Natural killer cell (primary cell): ENCODE measurements around the gene ZNF507. TPM values are rescaled to one million over a fixed set of nuclear protein-coding genes. Genes with fewer than 3 reads are reported as not detected.

ENCODE experiments used
- ATAC-seq, 3 donors: fragments of 150-1000 bp in 2 of 3; fragments of 200-7000 bp in 1 of 3; cut with Tn5 transposase; 1 replicate in 1 of 3; 2 replicates in 2 of 3; pipeline ENCODE4 v1.10.0; 2021; ENCODE audit warnings: mild to moderate bottlenecking in 2 of 3, moderate library complexity in 2 of 3
- DNase-seq, 2 donors: peaks; one replicate each; pipeline versions ENCODE4 v3.0.0 to v3.0.0-alpha.2; 2013 to 2021; ENCODE audit warnings: mixed read lengths in 1 of 2
- H3K27ac ChIP-seq: one replicate; pipeline ENCODE4 v1.5.1; 2013; ENCODE audit warnings: mild to moderate bottlenecking, low read length
- H3K27me3 ChIP-seq: one replicate; pipeline ENCODE4 v1.6.1; 2013; ENCODE audit warnings: low read length; ENCODE audit not compliant: control insufficient read depth, insufficient read depth
- H3K36me3 ChIP-seq: one replicate; pipeline ENCODE4 v1.6.1; 2013; ENCODE audit warnings: low read length; ENCODE audit not compliant: control insufficient read depth, insufficient read depth
- H3K4me1 ChIP-seq: one replicate; pipeline ENCODE4 v1.6.1; 2013; ENCODE audit warnings: low read length; ENCODE audit not compliant: control insufficient read depth, insufficient read depth
- H3K4me3 ChIP-seq: one replicate; pipeline ENCODE4 v1.5.1; 2013; ENCODE audit warnings: low read length
- H3K9me3 ChIP-seq: one replicate; pipeline ENCODE4 v1.6.1; 2013; ENCODE audit warnings: low read length; ENCODE audit not compliant: control insufficient read depth, insufficient read depth
- H3K27ac Mint-ChIP-seq, 2 donors: one replicate each; pipeline ENCODE4 v1.8.0; 2022; ENCODE audit warnings: mild to moderate bottlenecking in 2 of 2, mixed read lengths in 2 of 2, moderate library complexity in 1 of 2
- H3K27me3 Mint-ChIP-seq, 2 donors: one replicate each; pipeline ENCODE4 v1.8.0; 2022; ENCODE audit warnings: low read depth in 2 of 2, mixed read lengths in 2 of 2
- H3K36me3 Mint-ChIP-seq: one replicate; pipeline ENCODE4 v1.8.0; 2022; ENCODE audit warnings: mixed read lengths
- H3K4me1 Mint-ChIP-seq, 2 donors: one replicate each; pipeline ENCODE4 v1.8.0; 2022; ENCODE audit warnings: mixed read lengths in 2 of 2
- H3K4me3 Mint-ChIP-seq: one replicate; pipeline ENCODE4 v1.8.0; 2022; ENCODE audit warnings: mild to moderate bottlenecking, moderate library complexity, mixed read lengths
- H3K9me3 Mint-ChIP-seq, 2 donors: one replicate each; pipeline ENCODE4 v1.8.0; 2022; ENCODE audit warnings: mixed read lengths in 2 of 2
- WGBS: methylation state at CpG from one replicate; pipeline ENCODE4 v1.1.7; 2013; ENCODE audit warnings: missing lambda C conversion rate; ENCODE audit not compliant: insufficient coverage; 5-methylcytosine and 5-hydroxymethylcytosine counted together
- intact Hi-C: fragments of 100-400 bp; cut with micrococcal nuclease; formaldehyde crosslinking; loops from one replicate; pipeline ENCODE4 v1.14.2; 2022
- total RNA-seq, 4 donors: library from RNA; stranded (reverse); fragments of 120-200 nt in 1 of 4; gene quantifications; one replicate each; pipeline versions ENCODE4 v1.2.3 to v1.2.4, GENCODE V29; 2013 to 2022
- TF ChIP-seq, protein P1 (sequence below): fragments of 200-600 bp; IDR thresholded peaks from one replicate; pipeline ENCODE4 v1.8.0; 2022; ENCODE audit warnings: antibody characterized with exemption

Gene ZNF507
- total RNA-seq, 3 donors from 2014 or later (not counting 1 experiment from before 2014, with no cell fraction given), result 27.9 to 34.6 (median 29.1) TPM

DNA sequence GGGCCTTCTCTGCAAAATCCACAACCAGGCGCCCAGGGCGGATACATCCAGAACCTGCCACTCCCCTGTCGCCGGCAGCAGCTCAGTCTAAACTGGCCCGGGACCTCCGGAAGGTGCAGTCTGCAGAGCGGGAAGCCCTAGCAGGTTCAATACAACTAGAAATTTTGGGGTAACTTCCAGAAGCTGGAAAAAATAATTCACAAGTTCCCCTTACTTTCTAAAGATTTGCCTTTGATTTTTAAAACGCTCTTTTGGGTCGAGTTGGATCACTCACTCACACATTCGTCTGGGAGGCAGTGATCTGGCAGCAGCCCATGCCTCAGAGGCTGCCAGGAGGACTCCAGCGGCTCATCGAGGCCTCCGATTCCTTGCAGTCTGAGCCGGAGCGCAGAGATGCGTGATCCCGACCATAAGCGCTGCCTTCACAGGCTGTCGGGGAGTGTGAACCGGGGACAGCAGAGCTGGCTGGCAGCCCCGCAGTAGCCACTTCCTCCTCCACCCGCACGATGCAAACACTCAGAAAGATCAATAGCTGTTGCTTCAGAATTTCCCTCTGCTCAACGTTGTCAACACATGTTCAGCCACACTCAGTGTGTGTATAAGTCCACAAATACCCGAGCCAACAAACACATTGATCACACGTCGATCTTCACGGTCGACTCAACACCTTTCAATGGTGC lies 35.6 kb upstream of the ZNF507 start:
- H3K9me3 ChIP-seq, result no peaks in the 10 kb centered on the region
- no peaks in the 10 kb centered on the region for H3K4me1 ChIP-seq
- WGBS, result 79% methylated on average over 29 of the region's 29 CpGs
- H3K27ac ChIP-seq, result no peak overlapping the region
- H3K36me3 ChIP-seq, result no peaks in the 10 kb centered on the region
- H3K27me3 Mint-ChIP-seq, result peaks cover 15% of the 10 kb centered on the region in 2 donors
- H3K27ac Mint-ChIP-seq, result no peak overlapping the region
- no peak overlapping the region for H3K4me3 Mint-ChIP-seq
- no peaks in the 10 kb centered on the region for H3K27me3 ChIP-seq
- ATAC-seq, result no peak
- intact Hi-C loops, result no loop called here
- H3K36me3 Mint-ChIP-seq, result no peaks in the 10 kb centered on the region
- no peaks in the 10 kb centered on the region for H3K4me1 Mint-ChIP-seq
- TF ChIP-seq, protein P1, sequence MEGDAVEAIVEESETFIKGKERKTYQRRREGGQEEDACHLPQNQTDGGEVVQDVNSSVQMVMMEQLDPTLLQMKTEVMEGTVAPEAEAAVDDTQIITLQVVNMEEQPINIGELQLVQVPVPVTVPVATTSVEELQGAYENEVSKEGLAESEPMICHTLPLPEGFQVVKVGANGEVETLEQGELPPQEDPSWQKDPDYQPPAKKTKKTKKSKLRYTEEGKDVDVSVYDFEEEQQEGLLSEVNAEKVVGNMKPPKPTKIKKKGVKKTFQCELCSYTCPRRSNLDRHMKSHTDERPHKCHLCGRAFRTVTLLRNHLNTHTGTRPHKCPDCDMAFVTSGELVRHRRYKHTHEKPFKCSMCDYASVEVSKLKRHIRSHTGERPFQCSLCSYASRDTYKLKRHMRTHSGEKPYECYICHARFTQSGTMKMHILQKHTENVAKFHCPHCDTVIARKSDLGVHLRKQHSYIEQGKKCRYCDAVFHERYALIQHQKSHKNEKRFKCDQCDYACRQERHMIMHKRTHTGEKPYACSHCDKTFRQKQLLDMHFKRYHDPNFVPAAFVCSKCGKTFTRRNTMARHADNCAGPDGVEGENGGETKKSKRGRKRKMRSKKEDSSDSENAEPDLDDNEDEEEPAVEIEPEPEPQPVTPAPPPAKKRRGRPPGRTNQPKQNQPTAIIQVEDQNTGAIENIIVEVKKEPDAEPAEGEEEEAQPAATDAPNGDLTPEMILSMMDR, result no peak
- no peaks in the 10 kb centered on the region for H3K9me3 Mint-ChIP-seq
- no peak overlapping the region for H3K4me3 ChIP-seq
- no peak for DNase-seq

DNA sequence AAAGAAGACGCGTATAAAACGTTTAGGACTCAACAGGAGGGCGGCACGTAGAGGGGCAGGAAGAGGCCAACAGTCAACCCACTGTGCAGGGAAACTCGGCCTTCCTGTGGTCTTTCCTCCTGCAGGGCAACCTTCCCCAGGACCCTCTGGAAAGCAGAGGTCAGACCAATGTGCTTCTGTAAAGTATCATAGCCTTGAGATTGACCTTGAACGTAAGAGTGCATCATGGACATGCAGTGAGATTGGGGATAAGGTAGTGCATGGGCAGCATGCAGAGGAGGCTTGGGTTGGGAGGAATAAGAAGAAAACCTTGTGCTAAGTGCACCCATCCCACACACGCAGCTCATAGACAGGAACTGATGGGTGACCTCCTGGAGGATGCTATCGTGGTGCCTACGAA lies 34.0 kb upstream of the ZNF507 start:
- Histone ChIP-seq H3K36me3 (no peaks in the 10 kb centered on the region), H3K4me1 (no peaks in the 10 kb centered on the region), H3K4me3 (no peak overlapping the region), H3K9me3 (no peaks in the 10 kb centered on the region), H3K27ac (no peak overlapping the region), H3K27me3 (no peaks in the 10 kb centered on the region)
- Mint-ChIP-seq H3K36me3 (no peaks in the 10 kb centered on the region), H3K27me3 (peaks cover 13 to 22% of the 10 kb centered on the region in 2 donors), H3K9me3 (no peaks in the 10 kb centered on the region), H3K4me1 (no peaks in the 10 kb centered on the region), H3K4me3 (no peak overlapping the region), H3K27ac (no peak overlapping the region)
- intact Hi-C loops, result no loop called here
- 88% methylated on average over 10 of the region's 10 CpGs for WGBS
- TF ChIP-seq, protein P1, result no peak
- ATAC-seq, result no peak
- no peak for DNase-seq

DNA sequence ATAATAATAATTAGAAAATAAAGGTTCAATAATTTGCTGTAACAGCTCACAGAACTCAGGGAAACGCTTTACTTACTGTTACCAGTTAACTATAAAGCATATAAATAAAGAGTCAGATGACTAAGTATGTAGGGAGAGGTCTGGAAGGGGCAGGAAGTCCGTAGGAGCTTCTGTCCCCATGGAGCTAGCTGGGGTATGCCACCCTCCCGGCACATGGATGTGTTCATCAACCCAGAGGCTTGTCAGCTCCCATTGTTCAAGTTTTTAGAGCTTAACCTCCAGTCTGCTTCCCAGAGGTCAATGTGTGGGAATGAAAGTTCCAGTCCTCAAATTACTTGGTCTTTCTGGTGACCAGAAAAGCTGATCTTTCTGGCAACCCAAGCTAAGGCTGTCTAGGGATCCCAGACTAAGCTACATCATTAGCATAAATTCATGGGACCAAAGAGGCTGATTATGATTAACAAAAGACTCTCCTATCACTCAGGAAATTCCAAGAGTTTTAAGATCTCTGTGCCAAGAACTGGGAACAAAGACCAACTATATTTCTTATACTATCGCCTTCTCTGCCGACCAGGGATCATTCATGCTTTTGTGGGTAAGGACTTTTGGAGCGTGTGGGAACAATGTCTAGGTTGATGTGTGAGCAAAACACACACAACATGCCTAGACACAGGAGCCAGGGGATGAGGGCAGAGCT lies 31.7 kb upstream of the ZNF507 start:
- Histone ChIP-seq H3K4me3 (no peak overlapping the region), H3K36me3 (no peaks in the 10 kb centered on the region), H3K9me3 (no peaks in the 10 kb centered on the region), H3K27ac (no peak overlapping the region), H3K27me3 (no peaks in the 10 kb centered on the region), H3K4me1 (no peaks in the 10 kb centered on the region)
- Mint-ChIP-seq H3K36me3 (no peaks in the 10 kb centered on the region), H3K4me1 (no peaks in the 10 kb centered on the region), H3K27me3 (peaks cover 13 to 22% of the 10 kb centered on the region in 2 donors), H3K9me3 (no peaks in the 10 kb centered on the region), H3K4me3 (no peak overlapping the region), H3K27ac (no peak overlapping the region)
- DNase-seq (no peak), ATAC-seq (no peak)
- 84% methylated on average over 3 of the region's 6 CpGs for WGBS
- TF ChIP-seq, protein P1, result no peak
- intact Hi-C loops, result no loop called here
